Measurements from ENCODE around the gene TM9SF3.
"Not testable (repeated sequence)": the region's sequence is repeated elsewhere in the genome, so short reads cannot be mapped to it uniquely, and the experiment has no call there.

The TM9SF3 gene

GRCh38 chr10:96578022-96578421 is 8.8 kb downstream of the TM9SF3 start:
- no peaks in the 10 kb centered on the region for H3K9me3 ChIP-seq (ENCODE audit: low read length)
- H3K9ac ChIP-seq (ENCODE audit: low read length), result no peak overlapping the region
- H3K27me3 ChIP-seq (ENCODE audit: insufficient read depth, low read length), result no peaks in the 10 kb centered on the region
- H2AFZ ChIP-seq (ENCODE audit: low read length), result no peak overlapping the region
- no peak overlapping the region for H3K4me2 ChIP-seq (ENCODE audit: low read length)
- H3K4me3 ChIP-seq (ENCODE audit: low read depth, low read length, poor library complexity, severe bottlenecking), result no peak overlapping the region
- H3K4me1 ChIP-seq (ENCODE audit: insufficient read depth, low read length, severe bottlenecking), result peaks cover 12% of the 10 kb centered on the region
- H3K9me2 ChIP-seq (ENCODE audit: low read depth, low read length), result no peaks in the 10 kb centered on the region
- no peaks in the 10 kb centered on the region for H3F3A ChIP-seq (ENCODE audit: insufficient read depth, low read length)
- H3K36me3 ChIP-seq (ENCODE audit: insufficient read depth, low read length), result peaks cover 19% of the 10 kb centered on the region
- H3K27ac ChIP-seq (ENCODE audit: low read depth, low read length, poor library complexity, severe bottlenecking), result no peak overlapping the region
- no peaks in the 10 kb centered on the region for H4K20me1 ChIP-seq (ENCODE audit: insufficient read depth, low read length)
- TF ChIP-seq, protein P1, sequence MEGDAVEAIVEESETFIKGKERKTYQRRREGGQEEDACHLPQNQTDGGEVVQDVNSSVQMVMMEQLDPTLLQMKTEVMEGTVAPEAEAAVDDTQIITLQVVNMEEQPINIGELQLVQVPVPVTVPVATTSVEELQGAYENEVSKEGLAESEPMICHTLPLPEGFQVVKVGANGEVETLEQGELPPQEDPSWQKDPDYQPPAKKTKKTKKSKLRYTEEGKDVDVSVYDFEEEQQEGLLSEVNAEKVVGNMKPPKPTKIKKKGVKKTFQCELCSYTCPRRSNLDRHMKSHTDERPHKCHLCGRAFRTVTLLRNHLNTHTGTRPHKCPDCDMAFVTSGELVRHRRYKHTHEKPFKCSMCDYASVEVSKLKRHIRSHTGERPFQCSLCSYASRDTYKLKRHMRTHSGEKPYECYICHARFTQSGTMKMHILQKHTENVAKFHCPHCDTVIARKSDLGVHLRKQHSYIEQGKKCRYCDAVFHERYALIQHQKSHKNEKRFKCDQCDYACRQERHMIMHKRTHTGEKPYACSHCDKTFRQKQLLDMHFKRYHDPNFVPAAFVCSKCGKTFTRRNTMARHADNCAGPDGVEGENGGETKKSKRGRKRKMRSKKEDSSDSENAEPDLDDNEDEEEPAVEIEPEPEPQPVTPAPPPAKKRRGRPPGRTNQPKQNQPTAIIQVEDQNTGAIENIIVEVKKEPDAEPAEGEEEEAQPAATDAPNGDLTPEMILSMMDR (IDR thresholded peaks at IDR 0.05; ENCODE audit: low read length), result no peak
- TF ChIP-seq EZH2 (IDR thresholded peaks at IDR 0.05; ENCODE audit: borderline replicate concordance, low read length), result no peak
- H3K79me2 ChIP-seq (ENCODE audit: insufficient read depth, low read length), result peaks cover 70% of the 10 kb centered on the region

DNA sequence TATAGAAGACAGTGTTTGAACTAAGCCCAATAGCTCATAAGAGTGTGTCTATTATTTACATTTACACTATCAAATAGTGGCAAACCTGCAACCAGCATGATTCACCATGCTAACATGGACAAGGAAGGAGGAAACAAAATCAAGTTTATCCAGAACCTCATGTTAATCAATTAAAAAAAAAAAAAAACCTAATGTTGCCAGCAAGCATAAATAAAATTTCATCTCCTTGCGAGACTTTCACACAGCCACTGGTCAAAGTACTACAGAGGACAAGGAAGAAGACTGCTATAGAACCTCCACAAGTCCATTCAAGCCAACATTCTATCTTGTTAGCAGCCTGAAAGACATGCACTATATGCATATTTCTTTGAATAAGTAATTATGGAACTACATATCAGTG is 9.7 kb downstream of the TM9SF3 start:
- peaks cover 23% of the 10 kb centered on the region for H3K36me3 ChIP-seq (ENCODE audit: insufficient read depth, low read length)
- no peaks in the 10 kb centered on the region for H3K27me3 ChIP-seq (ENCODE audit: insufficient read depth, low read length)
- H3K4me2 ChIP-seq (ENCODE audit: low read length), result no peak overlapping the region
- no peaks in the 10 kb centered on the region for H3F3A ChIP-seq (ENCODE audit: insufficient read depth, low read length)
- peaks cover 6% of the 10 kb centered on the region for H3K4me1 ChIP-seq (ENCODE audit: insufficient read depth, low read length, severe bottlenecking)
- no peak overlapping the region for H3K4me3 ChIP-seq (ENCODE audit: low read depth, low read length, poor library complexity, severe bottlenecking)
- no peaks in the 10 kb centered on the region for H4K20me1 ChIP-seq (ENCODE audit: insufficient read depth, low read length)
- no peaks in the 10 kb centered on the region for H3K9me2 ChIP-seq (ENCODE audit: low read depth, low read length)
- H3K27ac ChIP-seq (ENCODE audit: low read depth, low read length, poor library complexity, severe bottlenecking), result no peak overlapping the region
- no peaks in the 10 kb centered on the region for H3K9me3 ChIP-seq (ENCODE audit: low read length)
- peaks cover 67% of the 10 kb centered on the region for H3K79me2 ChIP-seq (ENCODE audit: insufficient read depth, low read length)
- H2AFZ ChIP-seq (ENCODE audit: low read length), result no peak overlapping the region
- TF ChIP-seq, protein P1 (IDR thresholded peaks at IDR 0.05; ENCODE audit: low read length), result no peak
- TF ChIP-seq EZH2 (IDR thresholded peaks at IDR 0.05; ENCODE audit: borderline replicate concordance, low read length), result no peak
- no peak overlapping the region for H3K9ac ChIP-seq (ENCODE audit: low read length)

DNA sequence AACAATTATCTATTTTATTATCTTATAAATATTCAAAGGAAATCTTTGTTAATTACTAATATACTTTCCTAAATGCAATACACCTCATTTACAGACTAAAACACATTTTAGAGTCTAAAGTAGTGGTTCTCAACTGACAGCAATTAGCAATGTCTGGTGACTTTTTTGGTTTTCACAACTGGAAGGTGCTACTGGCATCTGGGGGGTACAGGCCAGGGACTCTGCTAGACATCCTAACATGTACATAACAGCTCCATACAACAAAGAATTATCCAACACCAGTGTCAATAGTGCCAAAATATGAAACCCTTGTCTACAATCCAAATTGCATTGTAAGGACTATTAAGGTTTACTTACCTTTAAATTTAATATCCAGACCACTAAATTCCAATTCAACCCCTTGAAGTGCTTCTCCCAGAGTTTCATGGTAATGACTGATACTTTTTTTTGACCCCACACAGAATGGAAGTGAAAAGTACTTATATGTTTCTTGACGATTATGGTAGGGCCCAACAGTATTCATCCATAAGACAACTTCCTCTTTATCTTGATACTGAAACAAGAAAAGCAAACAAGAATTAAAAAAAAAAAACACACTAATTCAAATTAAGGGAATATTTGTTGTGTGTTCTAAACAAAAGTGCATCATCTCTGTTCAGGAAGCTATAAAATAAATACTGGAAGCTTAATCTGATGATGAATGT is 10.4 kb downstream of the TM9SF3 start:
- no peak overlapping the region for H2AFZ ChIP-seq (ENCODE audit: low read length)
- H3K9me3 ChIP-seq (ENCODE audit: low read length), result no peaks in the 10 kb centered on the region
- no peaks in the 10 kb centered on the region for H3K27me3 ChIP-seq (ENCODE audit: insufficient read depth, low read length)
- TF ChIP-seq, protein P1 (IDR thresholded peaks at IDR 0.05; ENCODE audit: low read length), result no peak
- no peak for TF ChIP-seq EZH2 (IDR thresholded peaks at IDR 0.05; ENCODE audit: borderline replicate concordance, low read length)
- H3F3A ChIP-seq (ENCODE audit: insufficient read depth, low read length), result no peaks in the 10 kb centered on the region
- H3K4me2 ChIP-seq (ENCODE audit: low read length), result no peak overlapping the region
- peaks cover 23% of the 10 kb centered on the region for H3K36me3 ChIP-seq (ENCODE audit: insufficient read depth, low read length)
- no peak overlapping the region for H3K4me3 ChIP-seq (ENCODE audit: low read depth, low read length, poor library complexity, severe bottlenecking)
- no peak overlapping the region for H3K27ac ChIP-seq (ENCODE audit: low read depth, low read length, poor library complexity, severe bottlenecking)
- no peaks in the 10 kb centered on the region for H4K20me1 ChIP-seq (ENCODE audit: insufficient read depth, low read length)
- peaks cover 64% of the 10 kb centered on the region for H3K79me2 ChIP-seq (ENCODE audit: insufficient read depth, low read length)
- no peaks in the 10 kb centered on the region for H3K9me2 ChIP-seq (ENCODE audit: low read depth, low read length)
- H3K4me1 ChIP-seq (ENCODE audit: insufficient read depth, low read length, severe bottlenecking), result peaks cover under 1% of the 10 kb centered on the region
- H3K9ac ChIP-seq (ENCODE audit: low read length), result no peak overlapping the region

GRCh38 chr10:96574564-96574963 is 12.2 kb downstream of the TM9SF3 start:
- H3K36me3 ChIP-seq (ENCODE audit: insufficient read depth, low read length), result peaks cover 23% of the 10 kb centered on the region
- not testable (repeated sequence) for H3K4me1 ChIP-seq (ENCODE audit: insufficient read depth, low read length, severe bottlenecking); H4K20me1 ChIP-seq (ENCODE audit: insufficient read depth, low read length)

More at GRCh38 chr10:96574564-96574963, 12.2 kb downstream of the TM9SF3 start:
- H2AFZ ChIP-seq (ENCODE audit: low read length); H3K27ac ChIP-seq (ENCODE audit: low read depth, low read length, poor library complexity, severe bottlenecking); H3K9ac ChIP-seq (ENCODE audit: low read length); H3K4me3 ChIP-seq (ENCODE audit: low read depth, low read length, poor library complexity, severe bottlenecking); H3K4me2 ChIP-seq (ENCODE audit: low read length); H3K27me3 ChIP-seq (ENCODE audit: insufficient read depth, low read length); H3F3A ChIP-seq (ENCODE audit: insufficient read depth, low read length); H3K9me3 ChIP-seq (ENCODE audit: low read length); H3K9me2 ChIP-seq (ENCODE audit: low read depth, low read length): not testable (repeated sequence)
- peaks cover 60% of the 10 kb centered on the region for H3K79me2 ChIP-seq (ENCODE audit: insufficient read depth, low read length)
